ENCODE results near the gene RTCB. TPM values are rescaled to one million over a fixed set of nuclear protein-coding genes. Genes with fewer than 3 reads are reported as not detected.
"Not testable (repeated sequence)": the region's sequence is repeated elsewhere in the genome, so short reads cannot be mapped to it uniquely, and the experiment has no call there.

RTCB gene
- polyA plus RNA-seq, 1 donor from 2014 or later: 119 TPM

DNA sequence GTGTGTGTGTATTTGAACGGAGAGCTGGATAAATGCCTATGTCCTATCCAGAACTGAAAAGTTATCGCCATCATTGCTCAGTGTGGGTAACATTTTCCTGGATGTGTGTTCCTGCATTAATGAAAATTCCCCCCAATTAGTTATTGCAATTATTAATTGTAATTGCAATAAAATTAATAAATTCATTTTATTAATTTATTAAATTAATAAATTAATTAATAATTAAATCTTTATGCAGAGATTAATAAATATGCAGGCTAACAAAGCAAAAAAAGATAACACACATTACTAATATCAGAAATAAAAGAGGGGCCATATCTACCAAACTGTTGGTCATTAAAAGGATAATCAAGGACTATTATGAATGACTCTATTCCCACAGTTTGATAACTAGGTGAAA lies 50.8 kb downstream of the RTCB start:
- Mint-ChIP-seq H3K27me3 (no peaks in the 10 kb centered on the region), H3K9me3 (no peaks in the 10 kb centered on the region), H3K4me3 (no peak overlapping the region), H3K4me1 (peaks cover 0 to 1% (median 0%) of the 10 kb centered on the region in 3 donors), H3K27ac (no peak overlapping the region), H3K36me3 (peaks cover 5% of the 10 kb centered on the region)

DNA sequence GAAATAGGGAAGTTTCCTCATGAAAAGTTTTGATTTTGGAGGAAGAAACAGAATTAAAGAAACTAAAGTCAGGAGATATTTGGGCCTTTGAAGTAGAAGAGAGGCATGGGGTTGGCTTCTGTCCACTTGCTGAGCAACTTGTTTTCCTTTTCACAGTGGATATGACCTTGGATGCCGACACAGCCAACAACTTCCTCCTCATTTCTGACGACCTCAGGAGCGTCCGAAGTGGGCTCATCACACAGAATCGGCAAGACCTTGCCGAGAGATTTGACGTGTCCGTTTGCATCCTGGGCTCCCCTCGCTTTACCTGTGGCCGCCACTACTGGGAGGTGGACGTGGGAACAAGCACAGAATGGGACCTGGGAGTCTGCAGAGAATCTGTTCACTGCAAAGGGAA lies 52.0 kb downstream of the RTCB start:
- not testable (repeated sequence) for H3K27ac Mint-ChIP-seq, H3K36me3 Mint-ChIP-seq, H3K27me3 Mint-ChIP-seq, H3K4me1 Mint-ChIP-seq, H3K9me3 Mint-ChIP-seq, H3K4me3 Mint-ChIP-seq

DNA sequence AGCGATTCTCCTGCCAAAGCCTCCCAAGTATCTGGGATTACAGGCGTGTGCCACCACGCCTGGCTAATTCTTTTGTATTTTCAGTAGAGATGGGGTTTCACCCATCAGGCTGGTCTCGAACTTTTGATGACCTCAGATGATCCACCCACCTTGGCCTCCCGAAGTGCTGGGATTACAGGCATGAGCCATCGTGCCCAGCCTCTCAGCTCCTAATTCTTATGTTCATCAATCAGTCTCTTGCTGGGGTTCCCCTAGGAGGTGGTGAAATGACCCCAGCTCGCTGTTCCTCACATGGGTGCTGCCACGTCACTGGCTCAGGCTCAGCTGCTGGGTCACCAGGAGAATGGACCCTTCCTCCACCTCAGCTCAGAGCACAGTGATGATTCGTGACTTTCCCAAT lies 54.5 kb downstream of the RTCB start, which contains the start of gene RFPL3:
RFPL3 (plus strand) TSS at position 301 of the 400 bp plus-strand sequence. CDS start 205 bp downstream, outside the sequence.
- peaks cover 11% of the 10 kb centered on the region for H3K36me3 Mint-ChIP-seq
- not testable (repeated sequence) for H3K27me3 Mint-ChIP-seq, H3K9me3 Mint-ChIP-seq, H3K27ac Mint-ChIP-seq, H3K4me3 Mint-ChIP-seq, H3K4me1 Mint-ChIP-seq

DNA sequence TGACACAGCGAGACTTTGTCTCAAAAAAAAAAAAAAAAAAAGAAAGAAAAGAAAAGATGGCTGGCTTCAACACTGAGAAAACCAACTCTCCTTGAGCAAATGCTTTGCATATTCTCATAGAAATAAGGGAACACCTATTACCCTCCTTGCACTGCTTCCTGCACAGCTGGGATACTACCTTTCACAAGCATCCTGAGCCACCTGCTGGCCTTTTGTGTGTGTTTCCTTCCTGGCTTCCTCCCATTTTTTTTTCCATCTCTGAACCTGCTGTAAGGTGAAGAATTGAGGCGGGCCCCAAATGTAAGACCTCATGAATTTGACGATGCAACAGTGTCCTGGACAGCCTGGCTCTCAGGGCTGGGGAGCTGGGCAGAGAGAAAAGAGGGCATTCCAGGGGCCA lies 56.3 kb downstream of the RTCB start:
- no peaks in the 10 kb centered on the region for H3K27me3 Mint-ChIP-seq
- H3K36me3 Mint-ChIP-seq: peaks cover 11% of the 10 kb centered on the region
- H3K4me3 Mint-ChIP-seq: no peak overlapping the region
- peaks cover 0 to 1% (median 0%) of the 10 kb centered on the region in 3 donors for H3K4me1 Mint-ChIP-seq
- peaks cover 0 to 4% (median 0%) of the 10 kb centered on the region in 3 donors for H3K9me3 Mint-ChIP-seq
- H3K27ac Mint-ChIP-seq: no peak overlapping the region

- H3K27ac Mint-ChIP-seq: no peak overlapping the region
- H3K9me3 Mint-ChIP-seq: peaks cover 0 to 4% (median 0%) of the 10 kb centered on the region in 3 donors
- peaks cover 2% of the 10 kb centered on the region for H3K27me3 Mint-ChIP-seq
- peaks cover 11% of the 10 kb centered on the region for H3K36me3 Mint-ChIP-seq
- no peak overlapping the region for H3K4me3 Mint-ChIP-seq
- peaks cover 0 to 1% (median 0%) of the 10 kb centered on the region in 3 donors for H3K4me1 Mint-ChIP-seq
Observed at GRCh38 chr22:32354360-32355351, 57.4 kb downstream of the RTCB start.

DNA sequence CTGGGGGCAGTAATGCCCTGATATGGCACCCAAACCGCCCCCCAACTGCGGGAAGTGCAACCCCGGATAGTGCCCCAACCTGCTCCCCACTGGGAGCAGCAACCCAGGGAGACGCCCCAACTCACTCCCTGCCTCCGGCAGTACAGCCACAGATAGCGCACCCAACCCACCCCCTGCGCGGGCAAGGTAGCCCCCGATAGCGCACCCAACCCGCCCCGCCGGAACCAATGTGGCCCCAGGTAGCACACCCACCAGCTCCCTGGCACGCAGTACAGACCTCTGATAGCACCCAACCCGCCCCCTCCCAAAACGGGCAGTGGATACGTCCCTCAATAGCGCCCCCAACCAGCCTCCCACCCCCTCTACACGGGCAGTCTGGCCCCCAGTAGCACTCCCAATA lies 58.2 kb downstream of the RTCB start:
- no peak overlapping the region for H3K27ac Mint-ChIP-seq
- no peaks in the 10 kb centered on the region for H3K4me1 Mint-ChIP-seq
- peaks cover 0 to 4% (median 0%) of the 10 kb centered on the region in 3 donors for H3K9me3 Mint-ChIP-seq
- peaks cover 7% of the 10 kb centered on the region for H3K36me3 Mint-ChIP-seq
- no peak overlapping the region for H3K4me3 Mint-ChIP-seq
- H3K27me3 Mint-ChIP-seq: peaks cover 2% of the 10 kb centered on the region

GRCh38 chr22:32353292-32353691 lies 58.8 kb downstream of the RTCB start:
- Mint-ChIP-seq H3K36me3 (peaks cover 7% of the 10 kb centered on the region), H3K27ac (no peak overlapping the region), H3K4me1 (no peaks in the 10 kb centered on the region), H3K27me3 (peaks cover 2% of the 10 kb centered on the region), H3K9me3 (peaks cover 0 to 4% (median 0%) of the 10 kb centered on the region in 3 donors), H3K4me3 (no peak overlapping the region)

GRCh38 chr22:32352681-32353080 lies 59.4 kb downstream of the RTCB start:
- Mint-ChIP-seq H3K36me3 (peaks cover 7% of the 10 kb centered on the region), H3K27me3 (peaks cover 2% of the 10 kb centered on the region), H3K4me3 (no peak overlapping the region), H3K9me3 (peaks cover 0 to 4% (median 0%) of the 10 kb centered on the region in 3 donors), H3K4me1 (no peaks in the 10 kb centered on the region), H3K27ac (no peak overlapping the region)

- H3K4me1 Mint-ChIP-seq, H3K9me3 Mint-ChIP-seq, H3K27me3 Mint-ChIP-seq, H3K27ac Mint-ChIP-seq, H3K36me3 Mint-ChIP-seq, H3K4me3 Mint-ChIP-seq: not testable (repeated sequence)
Observed at GRCh38 chr22:32351875-32352274, 60.2 kb downstream of the RTCB start.

DNA sequence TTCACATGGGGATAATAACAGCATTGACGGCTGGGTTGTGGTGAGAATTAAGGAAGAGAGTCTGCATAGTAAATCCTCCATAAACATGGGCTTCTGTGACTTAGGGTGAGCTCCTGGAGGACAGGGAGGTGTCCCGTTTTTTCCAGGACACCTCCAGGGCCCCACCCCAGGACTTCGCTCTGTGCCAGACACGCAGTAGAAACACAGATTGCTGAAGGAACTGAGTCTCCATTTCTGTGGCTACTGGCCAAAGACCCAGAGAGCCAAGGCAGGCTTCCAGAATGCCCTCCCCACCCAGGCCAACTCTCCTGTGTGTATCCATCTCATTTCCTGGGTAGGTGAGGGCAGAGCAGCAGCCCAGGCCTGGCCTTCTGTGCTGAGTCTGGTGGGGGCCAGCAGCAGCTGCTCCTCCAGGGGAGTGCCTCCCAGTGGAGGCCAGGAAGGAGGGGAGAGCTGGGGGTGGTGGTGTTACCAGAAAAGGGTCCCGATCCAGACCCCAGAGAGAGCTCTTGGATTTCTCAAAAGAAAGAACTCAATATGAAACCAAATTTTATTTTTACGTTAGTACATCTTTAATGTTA lies 63.9 kb downstream of the RTCB start:
- H3K27me3 Mint-ChIP-seq: peaks cover 2% of the 10 kb centered on the region
- H3K9me3 Mint-ChIP-seq: peaks cover 0 to 4% (median 3%) of the 10 kb centered on the region in 3 donors
- no peak overlapping the region for H3K27ac Mint-ChIP-seq
- no peak overlapping the region for H3K4me3 Mint-ChIP-seq
- H3K36me3 Mint-ChIP-seq: peaks cover 1% of the 10 kb centered on the region
- no peaks in the 10 kb centered on the region for H3K4me1 Mint-ChIP-seq

GRCh38 chr22:32343941-32344340 lies 68.1 kb downstream of the RTCB start:
- Mint-ChIP-seq H3K4me3 (no peak overlapping the region), H3K27me3 (peaks cover 2% of the 10 kb centered on the region), H3K9me3 (peaks cover 0 to 5% (median 0%) of the 10 kb centered on the region in 3 donors), H3K27ac (no peak overlapping the region), H3K4me1 (no peaks in the 10 kb centered on the region), H3K36me3 (peaks cover 1% of the 10 kb centered on the region)

DNA sequence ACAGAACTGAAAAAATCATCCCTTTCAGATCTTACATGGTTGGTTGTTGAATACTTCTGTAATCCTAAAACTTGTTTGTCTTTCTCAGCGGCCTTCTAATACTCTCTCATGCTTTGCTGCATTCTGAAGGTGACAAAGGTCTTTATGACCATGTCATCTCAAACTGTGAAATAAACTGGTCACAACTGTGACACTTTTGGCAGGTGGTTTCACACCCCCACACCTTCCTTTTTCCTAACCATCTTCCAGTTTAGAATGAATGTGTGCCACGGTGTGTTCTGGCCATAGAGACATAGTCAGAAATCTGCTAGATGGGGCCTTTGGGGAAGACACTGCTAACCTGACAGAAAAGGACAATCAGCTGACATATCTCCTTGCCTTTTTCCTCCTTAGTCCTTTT lies 69.1 kb downstream of the RTCB start:
- peaks cover 1% of the 10 kb centered on the region for H3K36me3 Mint-ChIP-seq
- H3K27ac Mint-ChIP-seq: no peak overlapping the region
- peaks cover 2% of the 10 kb centered on the region for H3K27me3 Mint-ChIP-seq
- H3K4me1 Mint-ChIP-seq: no peaks in the 10 kb centered on the region
- no peak overlapping the region for H3K4me3 Mint-ChIP-seq
- H3K9me3 Mint-ChIP-seq: peaks cover 0 to 5% (median 0%) of the 10 kb centered on the region in 3 donors

GRCh38 chr22:32341122-32341740 lies 70.8 kb downstream of the RTCB start:
- H3K27me3 Mint-ChIP-seq: peaks cover 2% of the 10 kb centered on the region
- peaks cover 1% of the 10 kb centered on the region for H3K36me3 Mint-ChIP-seq
- no peaks in the 10 kb centered on the region for H3K4me1 Mint-ChIP-seq
- no peak overlapping the region for H3K4me3 Mint-ChIP-seq
- H3K9me3 Mint-ChIP-seq: peaks cover 0 to 4% (median 0%) of the 10 kb centered on the region in 3 donors
- H3K27ac Mint-ChIP-seq: peak overlapping the region in 1 of 3 donors; percentile 92

GRCh38 chr22:32340411-32340810 lies 71.6 kb downstream of the RTCB start:
- H3K36me3 Mint-ChIP-seq: peaks cover 1% of the 10 kb centered on the region
- H3K27me3 Mint-ChIP-seq: peaks cover 5% of the 10 kb centered on the region
- no peak overlapping the region for H3K27ac Mint-ChIP-seq
- H3K4me3 Mint-ChIP-seq: no peak overlapping the region
- peaks cover 0 to 1% (median 0%) of the 10 kb centered on the region in 3 donors for H3K9me3 Mint-ChIP-seq
- H3K4me1 Mint-ChIP-seq: no peaks in the 10 kb centered on the region
